ENCODE results near the gene LYZL1.
A peak's percentile ranks its signal among the peaks of the same experiment; 100 is the strongest.
"Not testable (repeated sequence)": the region's sequence is repeated elsewhere in the genome, so short reads cannot be mapped to it uniquely, and the experiment has no call there.

The LYZL1 gene

GRCh38 chr10:29288906-29289305 is at the start of gene LYZL1:
Gene LYZL1, plus strand, starts transcription at chr10:29289070. Its CDS starts 2,798 bp downstream, at chr10:29291868.
- DNase-seq (ENCODE audit: low read depth): not testable (repeated sequence)

- DNase-seq (ENCODE audit: low read depth): no peak
These were observed 49.0 kb upstream of the LYZL1 start for GRCh38 chr10:29239569-29240472.

- DNase-seq (ENCODE audit: low read depth): no peak
These were observed 47.7 kb upstream of the LYZL1 start for GRCh38 chr10:29240986-29241660.

- DNase-seq (ENCODE audit: low read depth): no peak
These were observed 46.9 kb upstream of the LYZL1 start for GRCh38 chr10:29241925-29242324.

GRCh38 chr10:29243066-29243465 is 45.8 kb upstream of the LYZL1 start:
- no peak for DNase-seq (ENCODE audit: low read depth)

- no peak for DNase-seq (ENCODE audit: low read depth)
These were observed 45.1 kb upstream of the LYZL1 start for GRCh38 chr10:29243750-29244149.

- DNase-seq (ENCODE audit: low read depth): no peak
These were observed 43.9 kb upstream of the LYZL1 start for GRCh38 chr10:29244978-29245377.

- no peak for DNase-seq (ENCODE audit: low read depth)
These were observed 43.4 kb upstream of the LYZL1 start for GRCh38 chr10:29245476-29245875.

GRCh38 chr10:29246449-29246848 is 42.4 kb upstream of the LYZL1 start:
- DNase-seq (ENCODE audit: low read depth): no peak

GRCh38 chr10:29248158-29248557 is 40.7 kb upstream of the LYZL1 start:
- DNase-seq (ENCODE audit: low read depth): no peak

- no peak for DNase-seq (ENCODE audit: low read depth)
These were observed 39.9 kb upstream of the LYZL1 start for GRCh38 chr10:29249018-29249417.

GRCh38 chr10:29250066-29250465 is 38.8 kb upstream of the LYZL1 start:
- no peak for DNase-seq (ENCODE audit: low read depth)

- no peak for DNase-seq (ENCODE audit: low read depth)
These were observed 35.8 kb upstream of the LYZL1 start for GRCh38 chr10:29252811-29253689.

GRCh38 chr10:29253690-29254029 is 35.2 kb upstream of the LYZL1 start:
- DNase-seq (ENCODE audit: low read depth): no peak

GRCh38 chr10:29254123-29255046 is 34.5 kb upstream of the LYZL1 start:
- peak; percentile 91 for DNase-seq (ENCODE audit: low read depth)

GRCh38 chr10:29255104-29255503 is 33.8 kb upstream of the LYZL1 start:
- DNase-seq (ENCODE audit: low read depth): no peak

- DNase-seq (ENCODE audit: low read depth): no peak
These were observed 32.9 kb upstream of the LYZL1 start for GRCh38 chr10:29256019-29256418.

GRCh38 chr10:29256586-29256985 is 32.3 kb upstream of the LYZL1 start:
- DNase-seq (ENCODE audit: low read depth): no peak

GRCh38 chr10:29257106-29257783 is 31.6 kb upstream of the LYZL1 start:
- DNase-seq (ENCODE audit: low read depth): no peak

GRCh38 chr10:29257784-29258135 is 31.1 kb upstream of the LYZL1 start:
- DNase-seq (ENCODE audit: low read depth): no peak

- no peak for DNase-seq (ENCODE audit: low read depth)
These were observed 29.4 kb upstream of the LYZL1 start for GRCh38 chr10:29259498-29259897.
